Measurements from ENCODE around the gene SYNGR2.

SYNGR2 gene

DNA sequence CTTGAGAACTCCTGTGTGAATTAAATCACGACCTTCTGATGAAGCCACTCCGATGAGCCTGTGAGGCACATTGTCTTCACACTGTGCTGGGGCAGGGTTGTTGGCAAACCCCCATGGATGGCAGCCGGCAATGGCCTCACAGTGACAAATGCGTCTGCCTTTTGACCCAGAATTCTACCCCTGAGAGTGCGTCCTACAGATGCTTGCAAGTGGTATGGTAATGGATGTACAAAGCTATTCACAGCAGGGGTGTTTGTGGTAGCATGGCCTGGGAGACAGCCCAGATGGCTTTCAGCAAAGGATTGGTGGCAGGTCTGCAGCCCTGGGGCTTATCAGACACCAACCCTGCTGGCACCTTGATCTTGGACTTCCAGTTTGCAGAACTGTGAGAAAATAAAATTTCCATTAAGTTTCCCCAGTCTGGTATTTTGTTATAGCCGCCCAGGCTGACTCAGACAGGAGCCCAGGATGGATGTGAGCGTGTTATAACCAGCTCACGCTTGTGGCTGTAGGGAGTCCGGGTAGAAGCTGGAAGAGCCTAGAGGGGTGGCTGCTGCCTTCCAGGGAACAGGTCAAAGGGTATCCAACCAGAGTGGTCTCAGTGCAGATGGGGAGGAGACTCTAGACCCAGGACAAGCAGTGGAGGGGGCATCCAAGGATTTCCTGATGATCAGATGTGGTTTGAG, 28.9 kb downstream of the SYNGR2 start:
- peak in 20 of 58 donors; percentile 6 to 53 (median 28) for DNase-seq

DNA sequence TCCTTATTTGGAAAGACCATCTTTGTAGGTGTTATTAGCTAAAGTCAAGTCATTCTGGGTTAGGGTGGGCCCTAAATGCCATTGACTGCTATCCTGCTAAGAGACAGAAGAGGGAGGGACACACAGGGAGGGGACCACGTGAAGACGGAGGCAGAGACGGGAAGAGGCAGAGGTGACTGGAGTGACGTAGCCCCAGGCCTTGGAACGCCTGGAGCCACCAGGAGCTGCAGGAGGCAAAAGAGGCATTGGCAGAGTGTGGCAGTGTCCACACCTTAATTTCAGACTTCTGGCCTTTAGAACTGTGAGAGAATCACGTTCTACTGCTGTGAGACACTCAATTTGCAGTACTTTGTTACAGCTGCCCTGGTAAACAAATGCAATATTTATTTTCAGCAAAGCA, 32.1 kb downstream of the SYNGR2 start:
- no peak for DNase-seq

DNA sequence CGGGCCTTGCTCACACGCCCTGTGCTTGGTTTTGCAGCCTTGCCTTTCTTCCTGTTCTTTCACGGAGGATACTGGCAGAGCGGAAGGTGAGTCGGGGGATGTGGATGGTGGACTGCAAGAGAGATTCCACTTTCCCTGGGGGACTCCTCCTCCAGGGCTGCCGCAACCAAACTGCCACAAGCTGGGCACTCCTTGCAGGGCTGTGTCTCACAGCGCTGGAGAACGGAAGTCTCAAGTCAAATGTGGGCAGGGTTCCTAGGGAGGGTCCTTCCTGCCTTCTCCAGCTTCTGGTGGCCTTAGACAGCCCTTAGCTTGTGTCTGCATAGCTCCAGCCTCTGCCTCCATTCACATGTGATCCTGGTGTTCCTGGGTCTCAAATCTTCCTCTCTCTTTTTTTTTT, 34.3 kb downstream of the SYNGR2 start:
- no peak for DNase-seq

DNA sequence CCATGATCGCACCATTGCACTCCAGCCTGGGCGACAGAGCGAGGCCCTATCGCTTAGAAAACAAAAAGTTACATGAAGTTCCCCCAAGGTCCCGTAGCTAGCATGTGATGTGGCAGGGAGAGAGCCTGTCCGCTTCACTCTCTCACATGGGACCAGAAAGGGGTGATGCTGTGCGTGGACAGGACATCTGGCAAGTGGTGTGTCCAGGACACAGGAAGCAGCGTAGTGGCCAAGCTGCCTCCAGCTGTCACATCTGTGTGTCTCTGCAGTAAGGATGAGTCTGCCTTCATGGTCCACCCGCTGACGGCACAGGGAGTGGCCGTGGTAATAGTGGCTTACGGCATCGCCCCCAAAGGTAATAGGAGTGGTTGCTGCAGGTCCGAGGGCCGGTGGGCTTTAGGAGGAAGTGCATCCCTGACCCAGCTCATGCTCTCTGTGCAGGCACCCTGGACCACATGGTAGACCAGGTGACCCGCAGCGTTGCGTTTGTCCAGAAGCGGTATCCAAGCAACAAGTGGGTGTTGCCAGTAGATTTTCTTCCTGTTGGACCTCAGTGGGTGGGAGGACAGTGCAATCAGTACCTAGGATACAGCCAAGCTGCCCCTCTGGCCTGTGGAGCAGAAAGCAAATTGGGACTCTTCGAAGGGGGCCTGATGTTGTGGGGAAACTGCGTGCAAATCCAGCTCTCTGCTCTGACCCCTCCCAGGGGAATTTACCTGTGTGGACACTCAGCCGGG, 36.2 kb downstream of the SYNGR2 start:
- DNase-seq = no peak

DNA sequence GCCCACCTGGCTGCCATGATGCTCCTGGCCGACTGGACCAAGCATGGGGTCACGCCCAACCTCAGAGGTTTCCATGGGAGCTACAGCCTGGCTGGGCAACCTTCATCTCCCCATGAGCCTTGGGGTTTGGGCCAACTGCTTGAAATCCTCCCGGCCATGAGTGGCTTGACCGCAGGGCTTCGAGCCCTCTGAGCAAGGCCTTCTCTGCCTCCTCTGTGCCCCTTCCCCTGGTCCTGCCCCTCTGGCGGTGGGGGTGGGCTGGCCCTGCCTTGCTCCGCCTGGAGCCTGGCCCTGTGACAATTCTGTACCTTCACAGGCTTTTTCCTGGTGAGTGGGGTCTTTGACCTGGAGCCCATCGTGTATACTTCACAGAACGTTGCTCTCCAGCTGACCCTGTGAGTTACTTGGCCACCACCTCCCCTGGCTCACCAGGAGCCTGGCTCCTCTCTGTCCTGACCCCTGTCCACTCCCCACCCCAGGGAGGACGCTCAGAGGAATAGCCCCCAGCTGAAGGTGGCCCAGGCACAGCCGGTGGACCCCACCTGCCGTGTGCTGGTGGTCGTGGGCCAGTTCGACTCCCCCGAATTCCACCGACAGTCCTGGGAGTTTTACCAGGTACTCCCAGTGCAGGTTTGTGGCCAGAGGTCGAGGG, 36.9 kb downstream of the SYNGR2 start:
- DNase-seq = no peak

DNA sequence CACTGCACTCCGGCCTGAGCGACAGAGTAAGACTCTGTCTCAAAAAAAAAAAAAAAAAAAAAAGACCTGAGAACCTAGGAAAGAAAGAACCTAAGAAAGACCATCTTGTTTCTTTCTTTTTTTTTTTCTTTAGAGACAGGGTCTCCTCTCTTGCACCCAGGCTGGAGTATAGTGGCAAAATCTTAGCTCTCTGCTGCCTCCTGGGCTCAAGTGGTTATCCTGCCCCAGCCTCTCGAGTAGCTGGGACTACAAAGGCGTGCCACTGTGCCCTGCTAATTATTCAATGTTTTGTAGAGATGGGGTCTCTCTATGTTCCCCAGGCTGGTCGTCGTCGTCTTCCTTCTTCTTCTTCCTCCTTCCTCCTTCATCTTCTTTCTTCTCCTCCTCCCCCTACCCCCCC, 37.9 kb downstream of the SYNGR2 start:
- no peak for DNase-seq

DNA sequence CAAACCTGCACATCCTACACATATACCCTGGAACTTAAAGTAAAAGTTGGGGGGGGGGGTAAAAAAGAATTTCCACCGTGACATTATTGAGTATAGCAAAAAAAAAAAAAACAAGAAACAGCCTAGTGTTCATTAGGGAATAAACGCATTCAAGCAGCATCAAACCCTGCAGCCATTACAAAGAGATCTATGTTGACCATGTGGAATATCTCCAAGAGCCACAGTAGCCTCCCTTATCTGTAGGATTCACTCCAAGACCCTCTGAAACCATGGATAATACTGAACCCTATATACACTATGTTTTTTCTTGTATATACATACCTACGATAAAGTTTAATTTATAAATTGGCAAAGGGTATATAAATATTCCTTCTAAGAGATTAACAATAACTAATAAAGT, 40.1 kb downstream of the SYNGR2 start:
- no peak for DNase-seq

DNA sequence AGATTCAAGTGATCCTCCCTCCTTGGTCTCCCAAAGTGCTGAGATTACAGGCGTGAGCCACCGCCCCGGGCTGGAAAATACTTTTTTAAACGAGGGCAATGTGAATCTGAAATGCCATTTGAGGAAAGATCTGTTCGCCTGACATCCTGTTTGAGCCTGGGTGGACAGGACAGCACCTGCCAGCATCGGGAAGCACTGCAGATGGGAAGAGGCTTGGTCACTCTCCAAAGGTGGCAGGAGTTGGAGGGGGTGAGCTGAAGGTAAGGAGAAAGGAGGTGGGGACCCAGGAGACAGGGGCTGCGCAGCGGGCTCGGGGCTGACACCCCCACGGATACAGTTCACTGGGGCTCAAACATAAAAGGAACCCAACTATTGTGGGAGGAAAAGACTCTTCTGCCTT, 41.7 kb downstream of the SYNGR2 start:
- no peak for DNase-seq

DNA sequence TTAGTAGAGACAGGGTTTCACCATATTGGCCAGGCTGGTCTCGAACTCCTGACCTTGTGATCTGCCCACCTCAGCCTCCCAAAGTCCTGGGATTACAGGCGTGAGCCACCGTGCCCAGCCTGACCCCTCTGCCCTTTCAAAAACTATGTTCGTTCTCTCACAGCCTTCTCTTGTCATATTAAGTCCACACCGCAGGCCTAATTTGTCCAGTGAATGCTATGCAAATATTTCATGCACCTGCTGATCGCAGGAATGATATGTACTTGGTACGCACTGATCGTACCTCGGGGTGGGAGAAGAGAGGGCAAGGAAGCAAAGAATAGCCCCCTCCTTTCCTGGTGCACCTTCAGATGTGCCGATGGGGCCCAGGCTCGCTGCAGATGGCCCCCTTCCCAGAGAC, 42.7 kb downstream of the SYNGR2 start:
- no peak for DNase-seq

DNA sequence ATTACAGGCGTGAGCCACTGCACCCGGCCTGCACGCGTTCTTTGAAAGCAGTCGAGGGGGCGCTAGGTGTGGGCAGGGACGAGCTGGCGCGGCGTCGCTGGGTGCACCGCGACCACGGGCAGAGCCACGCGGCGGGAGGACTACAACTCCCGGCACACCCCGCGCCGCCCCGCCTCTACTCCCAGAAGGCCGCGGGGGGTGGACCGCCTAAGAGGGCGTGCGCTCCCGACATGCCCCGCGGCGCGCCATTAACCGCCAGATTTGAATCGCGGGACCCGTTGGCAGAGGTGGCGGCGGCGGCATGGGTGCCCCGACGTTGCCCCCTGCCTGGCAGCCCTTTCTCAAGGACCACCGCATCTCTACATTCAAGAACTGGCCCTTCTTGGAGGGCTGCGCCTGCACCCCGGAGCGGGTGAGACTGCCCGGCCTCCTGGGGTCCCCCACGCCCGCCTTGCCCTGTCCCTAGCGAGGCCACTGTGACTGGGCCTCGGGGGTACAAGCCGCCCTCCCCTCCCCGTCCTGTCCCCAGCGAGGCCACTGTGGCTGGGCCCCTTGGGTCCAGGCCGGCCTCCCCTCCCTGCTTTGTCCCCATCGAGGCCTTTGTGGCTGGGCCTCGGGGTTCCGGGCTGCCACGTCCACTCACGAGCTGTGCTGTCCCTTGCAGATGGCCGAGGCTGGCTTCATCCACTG, 45.8 kb downstream of the SYNGR2 start, which contains the start of gene BIRC5:
BIRC5 (plus strand) TSS at position 238 of the 690 bp plus-strand sequence; CDS start at position 302, 64 bp downstream.
- DNase-seq = peak in 55 of 58 donors; percentile 30 to 92 (median 76)

DNA sequence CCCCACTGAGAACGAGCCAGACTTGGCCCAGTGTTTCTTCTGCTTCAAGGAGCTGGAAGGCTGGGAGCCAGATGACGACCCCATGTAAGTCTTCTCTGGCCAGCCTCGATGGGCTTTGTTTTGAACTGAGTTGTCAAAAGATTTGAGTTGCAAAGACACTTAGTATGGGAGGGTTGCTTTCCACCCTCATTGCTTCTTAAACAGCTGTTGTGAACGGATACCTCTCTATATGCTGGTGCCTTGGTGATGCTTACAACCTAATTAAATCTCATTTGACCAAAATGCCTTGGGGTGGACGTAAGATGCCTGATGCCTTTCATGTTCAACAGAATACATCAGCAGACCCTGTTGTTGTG, 46.3 kb downstream of the SYNGR2 start:
- DNase-seq = no peak

DNA sequence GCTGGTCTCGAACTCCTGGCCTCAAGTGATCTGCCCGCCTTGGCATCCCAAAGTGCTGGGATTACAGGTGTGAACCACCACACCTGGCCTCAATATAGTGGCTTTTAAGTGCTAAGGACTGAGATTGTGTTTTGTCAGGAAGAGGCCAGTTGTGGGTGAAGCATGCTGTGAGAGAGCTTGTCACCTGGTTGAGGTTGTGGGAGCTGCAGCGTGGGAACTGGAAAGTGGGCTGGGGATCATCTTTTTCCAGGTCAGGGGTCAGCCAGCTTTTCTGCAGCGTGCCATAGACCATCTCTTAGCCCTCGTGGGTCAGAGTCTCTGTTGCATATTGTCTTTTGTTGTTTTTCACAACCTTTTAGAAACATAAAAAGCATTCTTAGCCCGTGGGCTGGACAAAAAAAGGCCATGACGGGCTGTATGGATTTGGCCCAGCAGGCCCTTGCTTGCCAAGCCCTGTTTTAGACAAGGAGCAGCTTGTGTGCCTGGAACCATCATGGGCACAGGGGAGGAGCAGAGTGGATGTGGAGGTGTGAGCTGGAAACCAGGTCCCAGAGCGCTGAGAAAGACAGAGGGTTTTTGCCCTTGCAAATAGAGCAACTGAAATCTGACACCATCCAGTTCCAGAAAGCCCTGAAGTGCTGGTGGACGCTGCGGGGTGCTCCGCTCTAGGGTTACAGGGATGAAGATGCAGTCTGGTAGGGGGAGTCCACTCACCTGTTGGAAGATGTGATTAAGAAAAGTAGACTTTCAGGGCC, 51.2 kb downstream of the SYNGR2 start:
- DNase-seq = no peak
